ENCODE measurements around the gene LRP1B. TPM values are rescaled to one million over a fixed set of nuclear protein-coding genes. Genes with fewer than 3 reads are reported as not detected.

Gene LRP1B
- total and polyA plus RNA-seq, 4 donors: 0.01 to 0.84 (median 0.17) TPM

GRCh38 chr2:140338795-140339194, 1792.0 kb downstream of the LRP1B start:
- 43% methylated on average over 1 of the region's 1 CpG for WGBS
- Histone ChIP-seq H3K9me3 (ENCODE audit: control insufficient read depth in 4 of 4, low read length in 3 of 4) (no peaks in the 10 kb centered on the region), H3K4me1 (ENCODE audit: control insufficient read depth in 4 of 4, insufficient read depth in 4 of 4, low read length in 3 of 4) (no peaks in the 10 kb centered on the region), H3K4me3 (ENCODE audit: low read depth in 1 of 3, low read length in 3 of 3) (no peak overlapping the region), H3K36me3 (ENCODE audit: control insufficient read depth in 4 of 4, insufficient read depth in 3 of 4, low read depth in 1 of 4, low read length in 3 of 4) (no peaks in the 10 kb centered on the region), H3K9ac (ENCODE audit: low read depth in 1 of 2, low read length in 2 of 2) (no peak overlapping the region), H3K27ac (ENCODE audit: low read depth in 1 of 2, low read length in 2 of 2) (no peak overlapping the region), H3K27me3 (ENCODE audit: control insufficient read depth in 4 of 4, insufficient read depth in 4 of 4, low read length in 3 of 4) (no peaks in the 10 kb centered on the region)
- no peak for TF ChIP-seq REST (IDR thresholded peaks at IDR 0.05)
- TF ChIP-seq MAX (IDR thresholded peaks at IDR 0.05): no peak
- no peak for TF ChIP-seq FOXA2 (IDR thresholded peaks at IDR 0.05)
- no peak for TF ChIP-seq RXRA (IDR thresholded peaks at IDR 0.05)
- no peak for TF ChIP-seq GABPA (IDR thresholded peaks at IDR 0.05 in 1 of 2, conservative IDR thresholded peaks at IDR 0.05 in 1 of 2)
- TF ChIP-seq TAF1 (conservative IDR thresholded peaks at IDR 0.05): no peak
- TF ChIP-seq NR2F2 (IDR thresholded peaks at IDR 0.05): no peak
- TF ChIP-seq RAD21 (IDR thresholded peaks at IDR 0.05): no peak
- no peak for TF ChIP-seq ZBTB33 (IDR thresholded peaks at IDR 0.05)
- no peak for TF ChIP-seq FOXA1 (IDR thresholded peaks at IDR 0.05)
- TF ChIP-seq CTCF (IDR thresholded peaks at IDR 0.05; ENCODE audit: low read depth, low read length, missing input control): no peak
- no peak for DNase-seq (ENCODE audit: low spot score)

- no peak overlapping the region for H3K27ac ChIP-seq (ENCODE audit: low read depth in 1 of 2, low read length in 2 of 2)
- no peak overlapping the region for H3K4me3 ChIP-seq (ENCODE audit: low read depth in 1 of 3, low read length in 3 of 3)
- H3K4me1 ChIP-seq (ENCODE audit: control insufficient read depth in 4 of 4, insufficient read depth in 4 of 4, low read length in 3 of 4): no peaks in the 10 kb centered on the region
- TF ChIP-seq YY1 (IDR thresholded peaks at IDR 0.05) (no peak), SP1 (IDR thresholded peaks at IDR 0.05) (no peak)
- WGBS: 79% methylated on average over 4 of the region's 4 CpGs
- H3K27me3 ChIP-seq (ENCODE audit: control insufficient read depth in 4 of 4, insufficient read depth in 4 of 4, low read length in 3 of 4): peaks cover 0 to 2% (median 0%) of the 10 kb centered on the region in 4 donors
- no peak overlapping the region for H3K9ac ChIP-seq (ENCODE audit: low read depth in 1 of 2, low read length in 2 of 2)
- H3K36me3 ChIP-seq (ENCODE audit: control insufficient read depth in 4 of 4, insufficient read depth in 3 of 4, low read depth in 1 of 4, low read length in 3 of 4): no peaks in the 10 kb centered on the region
- H3K9me3 ChIP-seq (ENCODE audit: control insufficient read depth in 4 of 4, low read length in 3 of 4): no peaks in the 10 kb centered on the region
- no peak for DNase-seq (ENCODE audit: low spot score)
Observed at GRCh38 chr2:140337061-140337460, 1793.8 kb downstream of the LRP1B start.
